Activated CD4-positive, alpha-beta T cell treated with anti-CD3 and anti-CD28 coated beads, Interleukin-2, Interleukin-4, amounts not matched to agents 100 ng/mL and 50 ng/mL, durations not matched to agents 16 hours and 8 hours (primary cell): ENCODE data around the gene ORC1.

Source experiments
- DNase-seq: peaks from one replicate; pipeline ENCODE4 v3.0.0-alpha.2; 2020; ENCODE audit warnings: low spot score

ORC1 gene

GRCh38 chr1:52404116-52404974 lies at the start of gene ORC1, which contains the start of gene PRPF38A:
ORC1 (minus strand) TSS chr1:52404423; CDS start chr1:52402223, 2,200 bp downstream.
PRPF38A (plus strand) TSS chr1:52404602; CDS start chr1:52404750, 148 bp downstream.
- peak; percentile 97 for DNase-seq

DNA sequence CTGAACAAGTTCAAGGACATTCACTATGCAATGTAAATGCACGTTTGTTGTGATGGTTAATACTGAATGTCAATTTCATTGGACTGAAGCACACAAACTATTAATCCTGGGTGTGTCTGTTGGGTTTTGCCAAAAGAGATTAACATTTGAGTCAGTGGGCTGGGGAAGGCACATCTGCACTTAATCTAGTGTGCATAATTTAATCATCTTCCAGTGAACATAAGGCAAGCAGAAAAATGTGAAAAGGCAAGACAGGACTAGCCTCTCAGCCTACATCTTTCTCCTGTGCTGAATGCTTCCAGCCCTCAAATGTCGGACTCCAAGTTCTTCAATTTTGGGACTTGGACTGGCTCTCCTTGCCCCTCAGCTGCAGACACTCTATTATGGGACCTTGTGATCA lies 40.2 kb upstream of the ORC1 start:
- no peak for DNase-seq

DNA sequence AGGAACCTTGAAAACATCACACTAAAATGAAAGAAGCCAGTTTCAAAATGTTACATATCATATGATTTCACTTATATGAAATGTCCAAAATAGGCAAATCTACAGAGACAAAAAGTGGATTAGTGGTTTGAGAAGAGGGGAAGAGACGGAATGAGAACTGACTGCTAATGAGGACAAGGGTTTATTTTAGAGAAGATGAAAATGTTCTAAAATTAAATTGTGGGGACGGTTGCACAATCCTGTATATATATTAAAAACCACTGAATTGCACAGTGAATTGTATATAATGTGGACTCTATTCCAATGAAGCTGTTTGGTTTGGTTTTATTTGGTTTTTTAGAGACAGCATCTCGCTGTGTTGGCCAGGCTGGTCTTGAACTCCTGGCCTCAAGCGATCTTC lies 35.8 kb upstream of the ORC1 start:
- no peak for DNase-seq

- DNase-seq = no peak
Measured at GRCh38 chr1:52436817-52437216, 32.6 kb upstream of the ORC1 start.

- no peak for DNase-seq
Measured at GRCh38 chr1:52435650-52436049, 31.4 kb upstream of the ORC1 start.

GRCh38 chr1:52435211-52435610 lies 31.0 kb upstream of the ORC1 start:
- no peak for DNase-seq

DNA sequence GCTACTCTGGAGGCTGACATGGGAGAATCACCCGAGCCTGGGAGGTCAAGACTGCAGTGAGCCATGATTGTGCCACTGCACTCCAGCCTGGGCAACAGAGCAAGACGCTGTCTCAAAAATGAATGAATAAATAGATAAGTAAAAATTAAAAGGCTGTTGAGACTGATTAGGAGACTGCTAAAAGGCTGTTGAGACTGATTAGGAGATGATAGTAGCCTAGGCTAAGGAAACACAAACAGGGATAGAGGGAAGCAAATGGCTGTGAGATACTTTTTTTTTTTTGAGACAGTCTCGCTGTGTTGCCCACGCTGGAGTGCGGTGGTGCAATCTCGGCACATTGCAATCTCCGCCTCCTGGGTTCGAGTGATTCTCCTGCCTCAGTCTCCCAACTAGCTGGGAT lies 28.6 kb upstream of the ORC1 start:
- DNase-seq = no peak

DNA sequence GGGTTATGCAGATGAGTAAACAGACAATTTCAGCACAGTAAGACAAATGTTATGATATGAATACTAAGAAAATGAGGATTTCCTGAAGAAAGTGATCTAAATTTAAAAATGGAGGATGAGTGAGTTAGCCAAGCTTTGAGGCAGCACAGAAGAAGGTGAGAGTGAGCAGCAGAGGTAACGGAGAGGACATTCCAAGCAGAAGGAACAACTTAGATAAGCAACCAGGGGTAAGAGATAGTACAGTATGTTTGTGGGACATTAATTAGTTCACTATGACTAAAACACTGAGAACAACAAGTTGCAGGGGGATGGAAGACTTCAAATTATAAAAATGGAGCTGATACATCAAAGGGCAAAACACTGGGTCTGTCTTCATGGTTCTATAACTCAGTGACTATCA lies 22.9 kb upstream of the ORC1 start:
- DNase-seq = no peak

- no peak for DNase-seq
Measured at GRCh38 chr1:52426371-52426770, 22.1 kb upstream of the ORC1 start.

- no peak for DNase-seq
Measured at GRCh38 chr1:52424813-52425212, 20.6 kb upstream of the ORC1 start.

DNA sequence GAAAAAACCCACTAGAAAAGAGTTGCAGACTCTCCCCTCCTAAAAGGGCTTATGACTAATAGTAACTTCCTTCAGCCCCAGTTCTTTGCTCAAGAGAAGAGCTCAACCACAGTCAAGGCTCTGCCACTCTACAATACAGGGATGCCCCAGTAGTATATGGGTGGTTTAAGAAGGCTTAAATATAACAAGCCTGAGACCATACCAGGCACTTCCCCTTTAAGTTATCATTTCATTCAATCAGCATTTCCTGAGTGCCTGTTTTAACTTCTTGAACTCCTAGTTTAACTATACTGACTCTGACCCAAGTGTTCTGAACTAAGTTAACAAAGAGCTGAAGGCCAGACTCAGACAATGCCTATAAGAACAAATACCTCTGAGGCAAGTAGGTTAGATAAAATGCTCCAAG lies 20.0 kb upstream of the ORC1 start:
- DNase-seq = peak; percentile 39

GRCh38 chr1:52423771-52424170 lies 19.5 kb upstream of the ORC1 start:
- DNase-seq = peak; percentile 76

DNA sequence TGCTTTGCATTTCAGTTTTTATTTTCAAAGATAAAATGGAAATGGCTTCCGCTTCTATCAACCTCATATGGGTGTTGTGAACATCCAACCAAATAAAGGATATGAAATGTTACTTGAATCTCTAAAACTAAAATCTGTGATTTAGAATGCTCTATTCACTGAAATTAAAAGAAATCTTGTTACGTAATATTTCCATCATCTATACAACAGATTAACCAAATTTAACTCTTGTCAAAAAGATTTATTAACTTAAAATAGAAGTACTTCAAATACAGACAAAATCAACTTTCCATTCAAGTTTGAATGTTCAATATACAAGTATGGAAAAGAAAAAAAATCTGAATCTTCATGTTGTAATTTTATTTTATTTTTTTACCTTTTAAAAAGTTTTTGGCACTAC lies 18.8 kb upstream of the ORC1 start:
- DNase-seq = no peak

- DNase-seq = no peak
Measured at GRCh38 chr1:52420713-52421112, 16.5 kb upstream of the ORC1 start.

DNA sequence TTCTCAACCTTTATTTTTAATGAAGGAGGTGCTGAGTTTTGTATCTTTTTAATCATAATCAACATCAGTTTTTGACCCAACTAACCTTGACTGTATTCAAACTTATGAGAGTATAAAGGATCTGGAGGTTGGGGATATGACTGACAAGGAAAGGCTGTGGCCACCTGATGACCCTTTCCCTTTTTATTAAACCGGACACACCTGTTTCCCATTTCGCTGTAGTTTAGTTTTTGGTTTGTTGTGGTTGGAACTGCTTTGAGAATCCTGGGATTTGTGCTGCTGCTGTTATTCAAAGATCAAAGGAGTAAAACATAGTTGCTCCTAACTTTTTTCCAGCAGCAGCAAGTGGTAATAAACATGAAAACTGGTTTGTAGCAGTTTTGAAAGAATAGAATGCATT lies 12.6 kb upstream of the ORC1 start:
- DNase-seq = no peak

- DNase-seq = no peak
Measured at GRCh38 chr1:52414942-52415341, 10.7 kb upstream of the ORC1 start.

GRCh38 chr1:52413410-52413989 lies 9.3 kb upstream of the ORC1 start:
- DNase-seq = no peak

- DNase-seq = no peak
Measured at GRCh38 chr1:52404975-52405338, 734 bp upstream of the ORC1 start.

DNA sequence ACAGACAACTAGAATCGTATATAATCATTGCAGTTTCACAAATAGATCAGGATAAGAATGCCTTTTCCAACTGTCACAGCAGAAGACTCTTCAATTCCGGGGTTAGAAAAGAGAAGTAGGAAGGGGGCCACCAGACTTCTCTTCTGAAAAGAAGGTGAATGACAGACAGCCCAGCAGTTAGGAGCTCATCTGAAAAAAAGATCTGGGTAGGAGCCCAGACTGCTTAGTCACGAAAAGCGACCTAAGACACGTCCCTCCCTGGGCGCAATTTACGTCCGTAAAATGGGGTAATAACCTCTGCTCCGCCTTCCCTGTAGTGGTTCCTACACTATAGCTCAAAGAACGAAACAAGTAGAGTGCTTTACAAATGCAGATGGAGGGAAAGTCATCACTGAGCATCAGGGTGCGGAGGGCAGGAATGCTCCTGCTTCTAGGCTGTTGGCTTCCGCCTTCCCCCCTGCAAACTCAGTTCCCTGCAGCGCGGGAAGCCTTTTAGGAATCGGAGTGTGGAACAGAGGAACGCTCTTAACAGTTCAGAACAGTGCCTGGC lies 582 bp downstream of the ORC1 start:
- peak; percentile 65 for DNase-seq

GRCh38 chr1:52402860-52403240 lies 1.4 kb downstream of the ORC1 start:
- no peak for DNase-seq

DNA sequence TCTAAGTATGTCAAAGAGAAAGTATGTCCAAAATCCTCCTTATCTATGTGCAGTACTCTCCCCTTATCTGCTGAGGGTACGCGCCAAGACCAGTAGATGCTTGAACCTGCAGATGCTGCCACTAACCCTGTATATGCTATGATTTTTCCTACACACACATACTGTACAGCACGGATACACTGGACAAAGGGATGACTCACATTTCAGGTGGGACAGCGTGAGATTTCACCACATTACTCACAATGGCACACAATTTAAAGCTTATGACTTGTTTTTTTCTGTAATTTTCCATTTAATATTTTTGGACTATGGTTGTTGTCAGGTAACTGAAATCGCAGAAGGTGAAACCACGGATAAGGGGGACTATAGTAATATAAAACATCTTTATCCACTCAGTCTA lies 4.1 kb downstream of the ORC1 start:
- DNase-seq = no peak

DNA sequence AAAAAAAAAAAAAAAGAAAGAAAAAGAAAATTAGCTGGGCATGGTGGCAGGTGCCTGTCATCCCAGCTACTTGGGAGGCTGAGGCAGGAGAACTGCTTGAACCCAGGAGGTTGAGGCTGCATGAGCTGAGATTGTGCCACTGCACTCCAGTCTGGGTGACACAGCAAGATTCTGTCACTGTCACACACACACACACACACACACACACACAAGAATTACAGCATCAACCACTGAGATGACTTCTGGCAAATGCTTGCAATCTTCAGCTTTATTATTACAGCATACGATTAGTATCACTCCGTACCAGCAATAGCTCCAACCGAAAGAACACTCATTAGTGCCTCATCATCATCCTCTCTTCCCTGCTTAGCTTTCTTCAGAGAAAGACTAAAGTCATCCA lies 4.6 kb downstream of the ORC1 start:
- no peak for DNase-seq

GRCh38 chr1:52393174-52393573 lies 11.0 kb downstream of the ORC1 start:
- DNase-seq = no peak

- DNase-seq = no peak
Measured at GRCh38 chr1:52386458-52386857, 17.8 kb downstream of the ORC1 start.
